H1 (cell line): ENCODE results near the gene PGP. TPM values are rescaled to one million over a fixed set of nuclear protein-coding genes. Genes with fewer than 3 reads are reported as not detected.

Source experiments
- EP300 ChIP-seq, 2 experiments: IDR thresholded peaks; 1 replicate in 1 of 2; 2 replicates in 1 of 2; pipeline ENCODE4 v1.6.1; 2011 to 2012; ENCODE audit warnings: low read depth in 2 of 2, low read length in 2 of 2, mild to moderate bottlenecking in 2 of 2, borderline replicate concordance in 1 of 2, inconsistent platforms in 1 of 2, moderate library complexity in 1 of 2
- MAX ChIP-seq: IDR thresholded peaks from 2 replicates; pipeline ENCODE4 v1.6.1; 2012; ENCODE audit warnings: inconsistent platforms
- RAD21 ChIP-seq, 2 experiments: IDR thresholded peaks in 1 of 2; conservative IDR thresholded peaks in 1 of 2; 2 replicates each; pipeline ENCODE4 v1.6.1; 2011; ENCODE audit warnings: low read depth in 2 of 2, low read length in 2 of 2, improper control_type of control experiment in 1 of 2, inconsistent platforms in 1 of 2, mild to moderate bottlenecking in 1 of 2, moderate library complexity in 1 of 2
- TBP ChIP-seq: IDR thresholded peaks from 2 replicates; pipeline ENCODE4 v1.6.1; 2011; ENCODE audit warnings: low read depth, low read length, improper control_type of control experiment
- polyA plus RNA-seq, 7 experiments: library from polyadenylated mRNA; depleted of rRNA in 3 of 7; stranded (reverse) in 5 of 7; unstranded in 2 of 7; fragments of >200 nt in 5 of 7; fragments of 200-250 nt in 2 of 7; gene quantifications; 1 replicate in 5 of 7; 2 replicates in 1 of 7; 4 replicates in 1 of 7; pipeline versions ENCODE4 v1.2.1 to v1.2.3, GENCODE V29; 2011 to 2013; ENCODE audit warnings: missing spikeins in 2 of 7, mixed read lengths in 2 of 7
- total RNA-seq: library from RNA; stranded (reverse); fragmentation: NEBNext Ultra II Directional; extraction: Animal tissue kit (Norgen Biotek cat#: 25700); gene quantifications from 2 replicates; pipeline ENCODE4 v1.2.1, GENCODE V29; 2021

The PGP gene
- total and polyA plus RNA-seq, 2 of the 8 experiments (the other 6 are each of a cell fraction or from before 2014, with no cell fraction given): 30.9 to 55.9 TPM

GRCh38 chr16:2163211-2163881, 51.3 kb downstream of the PGP start (continued):
- TF ChIP-seq EP300 (IDR thresholded peaks at IDR 0.05; ENCODE audit: borderline replicate concordance in 1 of 2, low read depth in 2 of 2, low read length in 2 of 2): no peak
- no peak for TF ChIP-seq RAD21 (IDR thresholded peaks at IDR 0.05 in 1 of 2, conservative IDR thresholded peaks at IDR 0.05 in 1 of 2; ENCODE audit: low read depth in 2 of 2, low read length in 2 of 2)
- TF ChIP-seq MAX: no peak
- TF ChIP-seq TBP: no peak
